Gastrocnemius medialis (tissue), 4 donors: Measurements from ENCODE around the gene SLC35G2. TPM values are rescaled to one million over a fixed set of nuclear protein-coding genes. Genes with fewer than 3 reads are reported as not detected.
A peak's percentile ranks its signal among the peaks of the same experiment; 100 is the strongest.

Experiments
- ATAC-seq, 2 donors: fragments of 150-250 bp; one replicate each; pipeline ENCODE4 v1.9.1; 2016
- DNase-seq, 2 donors: peaks; one replicate each; pipeline ENCODE4 v3.0.0-alpha.2; 2019
- H3K27ac ChIP-seq, 4 donors: fragments of 200-600 bp; sonication (generic); 1 replicate in 1 of 4; 2 replicates in 3 of 4; pipeline ENCODE4 v1.5.1; 2016 to 2018; ENCODE audit warnings: mild to moderate bottlenecking in 2 of 4, moderate library complexity in 1 of 4
- H3K27me3 ChIP-seq, 3 donors: fragments of 200-600 bp; sonication (generic) in 2 of 3; 1 replicate in 1 of 3; 2 replicates in 2 of 3; pipeline versions ENCODE4 v1.5.1 to v1.6.0; 2016 to 2019; ENCODE audit warnings: mild to moderate bottlenecking in 1 of 3, moderate library complexity in 1 of 3
- H3K36me3 ChIP-seq, 2 donors: fragments of 200-600 bp; sonication (generic) in 1 of 2; one replicate each; pipeline ENCODE4 v1.5.1; 2017 to 2018
- H3K4me1 ChIP-seq, 2 donors: fragments of 200-600 bp; sonication (generic) in 1 of 2; one replicate each; pipeline ENCODE4 v1.5.1; 2016 to 2017; ENCODE audit warnings: mild to moderate bottlenecking in 2 of 2
- H3K4me3 ChIP-seq, 4 donors: fragments of 200-600 bp; sonication (generic) in 3 of 4; 1 replicate in 1 of 4; 2 replicates in 3 of 4; pipeline ENCODE4 v1.5.1; 2016 to 2019; ENCODE audit warnings: mild to moderate bottlenecking in 2 of 4
- H3K9me3 ChIP-seq, 3 donors: fragments of 200-600 bp; sonication (generic) in 2 of 3; 1 replicate in 1 of 3; 2 replicates in 2 of 3; pipeline ENCODE4 v1.5.1; 2016 to 2019
- CTCF ChIP-seq, 5 experiments: fragments of 450-650 bp in 3 of 5; fragments of 200-600 bp in 2 of 5; sonication (generic) in 2 of 5; IDR thresholded peaks in 4 of 5; conservative IDR thresholded peaks in 1 of 5; 1 replicate in 4 of 5; 2 replicates in 1 of 5; pipeline ENCODE4 v1.5.1; 2016 to 2019; ENCODE audit warnings: antibody characterized with exemption in 5 of 5, mild to moderate bottlenecking in 3 of 5, moderate library complexity in 3 of 5
- POLR2A ChIP-seq, 2 donors: fragments of 450-650 bp; IDR thresholded peaks; one replicate each; pipeline ENCODE4 v1.6.1; 2017; ENCODE audit warnings: antibody characterized with exemption in 2 of 2, mild to moderate bottlenecking in 2 of 2, moderate library complexity in 2 of 2
- in situ Hi-C, 4 donors: fragments of 200-750 bp; cut with MboI; loops; one replicate each; pipeline versions ENCODE4 v1.15.0 to v1.8.0; 2017; ENCODE audit warnings: low sequenced_read_pairs in 4 of 4
- intact Hi-C: fragments of 100-400 bp; cut with DNase I; formaldehyde crosslinking; loops from one replicate; pipeline ENCODE4 v1.15.1; 2023; ENCODE audit warnings: low total_unique reads
- total RNA-seq, 4 donors: library from RNA; depleted of rRNA; stranded (reverse); fragments of >200 nt; gene quantifications; one replicate each; pipeline versions ENCODE4 v1.1.0 to v1.2.3, GENCODE V29; 2016

Gene SLC35G2
- total RNA-seq, 4 donors from 2014 or later: 1.00 to 3.2 (median 1.9) TPM

- ATAC-seq (no peak), DNase-seq (no peak)
- in situ Hi-C loops (no loop called here), intact Hi-C loops (no loop called here)
- H3K27me3 ChIP-seq: no peaks in the 10 kb centered on the region
- TF ChIP-seq CTCF (IDR thresholded peaks at IDR 0.05 in 4 of 5, conservative IDR thresholded peaks at IDR 0.05 in 1 of 5): no peak
- TF ChIP-seq POLR2A (IDR thresholded peaks at IDR 0.05): no peak
- no peak overlapping the region for H3K27ac ChIP-seq
- peaks cover 12 to 17% of the 10 kb centered on the region in 2 donors for H3K4me1 ChIP-seq
- H3K4me3 ChIP-seq: no peak overlapping the region
- H3K36me3 ChIP-seq: no peaks in the 10 kb centered on the region
- no peaks in the 10 kb centered on the region for H3K9me3 ChIP-seq
Observed at GRCh38 chr3:136805795-136806194, 13.1 kb upstream of the SLC35G2 start.

GRCh38 chr3:136811701-136812100 lies 7.2 kb upstream of the SLC35G2 start:
- H3K27ac ChIP-seq: no peak overlapping the region
- intact Hi-C loops: no loop called here
- in situ Hi-C loops: no loop called here

GRCh38 chr3:136817448-136817847 lies 1.5 kb upstream of the SLC35G2 start:
- TF ChIP-seq POLR2A (IDR thresholded peaks at IDR 0.05): no peak
- in situ Hi-C loops: no loop called here

More at GRCh38 chr3:136811701-136812100, 7.2 kb upstream of the SLC35G2 start:
- DNase-seq: no peak
- Histone ChIP-seq H3K4me3 (no peak overlapping the region), H3K36me3 (no peaks in the 10 kb centered on the region), H3K9me3 (no peaks in the 10 kb centered on the region), H3K4me1 (no peaks in the 10 kb centered on the region), H3K27me3 (no peaks in the 10 kb centered on the region)
- no peak for ATAC-seq
- TF ChIP-seq POLR2A (IDR thresholded peaks at IDR 0.05): no peak
- no peak for TF ChIP-seq CTCF (IDR thresholded peaks at IDR 0.05 in 4 of 5, conservative IDR thresholded peaks at IDR 0.05 in 1 of 5)

GRCh38 chr3:136818191-136818768 lies 646 bp upstream of the SLC35G2 start:
- peak; percentile 53 to 59 for TF ChIP-seq POLR2A (IDR thresholded peaks at IDR 0.05)
- TF ChIP-seq CTCF (IDR thresholded peaks at IDR 0.05 in 4 of 5, conservative IDR thresholded peaks at IDR 0.05 in 1 of 5): peak in 1 of 5 experiments; percentile 16
- peak overlapping the region; percentile 63 to 82 (median 76) for H3K27ac ChIP-seq
- H3K4me1 ChIP-seq: peaks cover 0 to 4% of the 10 kb centered on the region in 2 donors
- peak; percentile 3 to 33 for DNase-seq
- H3K9me3 ChIP-seq: no peaks in the 10 kb centered on the region
- no peaks in the 10 kb centered on the region for H3K36me3 ChIP-seq
- H3K4me3 ChIP-seq: peak overlapping the region; percentile 59 to 80 (median 72)
- intact Hi-C loops: loop anchor here (5.0 kb wide), 1 partner anchor 194 kb away; no protein-coding TSS in a partner anchor
- in situ Hi-C loops: no loop called here
- ATAC-seq: peak; percentile 59 to 75
- peaks cover 6 to 25% (median 9%) of the 10 kb centered on the region in 3 donors for H3K27me3 ChIP-seq

More at GRCh38 chr3:136817448-136817847, 1.5 kb upstream of the SLC35G2 start:
- peaks cover 6 to 25% (median 9%) of the 10 kb centered on the region in 3 donors for H3K27me3 ChIP-seq
- H3K4me1 ChIP-seq: peaks cover 0 to 4% of the 10 kb centered on the region in 2 donors
- DNase-seq (no peak), ATAC-seq (no peak)
- H3K27ac ChIP-seq: peak overlapping the region in 2 of 4 donors; percentile 27 to 74
- intact Hi-C loops: loop anchor here (5.0 kb wide), 1 partner anchor 195 kb away; no protein-coding TSS in a partner anchor
- no peaks in the 10 kb centered on the region for H3K36me3 ChIP-seq
- H3K4me3 ChIP-seq: no peak overlapping the region
- no peaks in the 10 kb centered on the region for H3K9me3 ChIP-seq

GRCh38 chr3:136819392-136819730 lies 435 bp downstream of the SLC35G2 start:
- Histone ChIP-seq H3K4me3 (peak overlapping the region; percentile 59 to 80 (median 72)), H3K27ac (peak overlapping the region; percentile 63 to 82 (median 76)), H3K36me3 (no peaks in the 10 kb centered on the region), H3K9me3 (no peaks in the 10 kb centered on the region), H3K27me3 (peaks cover 6 to 29% (median 9%) of the 10 kb centered on the region in 3 donors), H3K4me1 (peaks cover 0 to 4% of the 10 kb centered on the region in 2 donors)
- DNase-seq: no peak
- in situ Hi-C loops (no loop called here), intact Hi-C loops (loop anchor here (5.0 kb wide), 1 partner anchor 193 kb away; no protein-coding TSS in a partner anchor)
- TF ChIP-seq CTCF (IDR thresholded peaks at IDR 0.05 in 4 of 5, conservative IDR thresholded peaks at IDR 0.05 in 1 of 5) (no peak), POLR2A (IDR thresholded peaks at IDR 0.05) (no peak)
- ATAC-seq: peak; percentile 59 to 64
